A204.1 (cell line): ENCODE data around the gene TLL2.

Source experiments
- FAIRE-seq: peaks from 2 replicates; lab custom pipeline; 2012; peaks lifted over from hg19 to GRCh38; lab: Jason Lieb, UNC

Gene TLL2

GRCh38 chr10:96358851-96359540 is 154.7 kb downstream of the TLL2 start, which contains the start of gene OPALIN:
TSS of gene OPALIN (minus strand) at chr10:96359002. CDS start at chr10:96358896, 106 bp downstream.
- FAIRE-seq: no peak

DNA sequence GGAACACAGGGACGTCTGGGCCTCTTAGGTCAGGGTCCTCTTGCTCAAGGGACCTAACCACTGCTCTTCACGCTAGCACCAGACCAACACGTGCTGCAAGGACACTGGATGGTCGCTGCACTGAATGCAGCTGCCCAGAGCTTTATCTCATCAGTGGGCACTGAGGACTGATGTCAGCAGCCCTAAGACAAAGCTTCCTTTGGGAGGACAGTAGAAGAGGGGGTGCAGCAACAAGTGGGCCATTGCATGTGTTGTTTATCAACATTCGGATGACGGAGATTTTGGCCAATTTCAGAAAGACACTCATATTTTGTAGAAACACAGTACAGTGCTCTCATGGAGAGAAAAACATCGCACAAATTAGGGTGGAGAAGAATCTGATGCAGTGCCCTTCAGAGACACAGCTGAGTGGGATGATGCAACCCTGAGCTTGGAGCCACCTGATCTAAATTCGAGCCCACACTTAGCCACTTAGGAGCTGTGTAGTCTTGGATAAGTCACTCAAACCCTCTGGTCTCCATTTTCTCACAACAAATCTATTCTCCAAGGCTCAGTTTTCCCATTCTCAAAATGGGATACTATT is 156.6 kb downstream of the TLL2 start:
- FAIRE-seq: no peak

DNA sequence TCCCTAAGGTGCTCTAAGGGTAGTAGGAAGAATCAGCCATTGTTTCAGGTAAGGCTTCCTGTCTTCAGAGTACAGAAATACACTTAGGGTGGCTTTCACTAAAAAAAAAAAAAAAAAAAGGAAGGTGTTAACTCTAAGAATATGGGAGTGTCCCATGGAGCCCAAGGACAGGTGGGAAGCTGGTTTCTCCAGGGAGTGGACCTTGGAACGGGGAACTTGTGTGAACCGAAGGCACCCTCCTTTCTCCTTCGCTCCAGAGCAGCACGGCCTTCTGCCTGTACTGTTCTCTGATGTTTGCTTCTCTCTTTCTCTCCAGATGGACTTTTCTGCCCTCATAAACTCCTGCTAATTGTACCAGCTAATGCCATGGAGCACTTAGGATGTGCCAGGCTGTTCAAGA is 161.1 kb downstream of the TLL2 start:
- FAIRE-seq: no peak

DNA sequence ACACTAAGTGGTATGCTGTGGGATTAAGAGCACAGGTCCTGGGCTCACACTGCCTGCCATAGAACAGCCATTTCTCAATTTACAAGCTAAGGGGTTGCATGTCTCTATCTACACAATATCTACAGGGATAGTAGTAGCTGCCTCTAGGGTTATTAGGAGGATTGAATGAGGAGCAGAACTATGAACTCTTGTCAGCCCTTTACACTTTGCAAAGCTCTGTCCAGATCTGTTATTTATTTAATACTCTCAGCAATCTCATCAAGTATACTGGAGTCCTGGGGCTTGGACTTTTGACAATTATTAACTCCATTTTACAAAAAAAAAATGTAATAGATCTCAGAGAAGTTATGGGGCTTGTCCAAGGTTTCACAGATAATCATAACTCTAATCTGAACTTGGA is 161.7 kb downstream of the TLL2 start:
- no peak for FAIRE-seq

- FAIRE-seq: no peak
Observed at GRCh38 chr10:96346295-96346694, 167.4 kb downstream of the TLL2 start.

- no peak for FAIRE-seq
Observed at GRCh38 chr10:96345222-96345621, 168.5 kb downstream of the TLL2 start.

DNA sequence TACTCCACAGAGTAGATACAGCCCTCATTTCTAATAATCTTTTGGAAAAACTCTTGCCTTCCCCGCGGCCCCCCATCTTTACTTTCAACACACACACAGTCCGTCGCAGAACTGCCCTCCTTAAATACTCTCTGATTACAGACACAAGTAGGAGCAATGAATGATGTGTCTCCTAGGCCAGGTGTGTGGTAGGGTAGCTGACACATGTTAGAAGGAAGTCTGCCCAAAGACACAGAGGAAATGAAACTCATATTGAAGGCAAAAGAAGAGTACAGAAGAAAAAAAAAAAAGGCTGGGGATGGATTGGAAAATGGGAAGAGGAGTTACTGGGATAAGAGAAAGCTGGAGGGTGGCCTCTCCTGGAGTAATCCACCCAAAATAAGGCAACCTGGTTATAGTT is 169.5 kb downstream of the TLL2 start:
- no peak for FAIRE-seq

DNA sequence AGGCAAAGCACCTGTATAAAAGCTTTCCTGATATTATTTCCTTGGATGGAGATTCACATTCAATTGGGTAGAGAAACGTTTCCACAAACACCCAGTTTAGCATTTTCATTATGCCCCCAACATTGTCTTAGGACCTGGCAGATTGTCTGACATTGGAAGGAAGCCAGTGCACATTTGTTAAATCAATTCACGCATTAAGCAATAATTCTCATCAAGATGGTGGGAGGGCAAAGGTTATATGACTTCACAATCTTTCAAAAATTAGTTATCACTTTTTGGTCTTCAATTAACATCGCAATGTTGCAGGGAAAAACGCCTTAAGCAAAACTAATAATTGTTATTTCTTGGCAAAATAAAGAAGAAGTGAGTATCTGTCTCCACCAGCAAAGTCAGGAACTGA is 171.3 kb downstream of the TLL2 start:
- no peak for FAIRE-seq

GRCh38 chr10:96341219-96342182 is 172.2 kb downstream of the TLL2 start:
- FAIRE-seq: no peak

GRCh38 chr10:96339956-96340904 is 173.5 kb downstream of the TLL2 start:
- FAIRE-seq: peak; percentile 86

DNA sequence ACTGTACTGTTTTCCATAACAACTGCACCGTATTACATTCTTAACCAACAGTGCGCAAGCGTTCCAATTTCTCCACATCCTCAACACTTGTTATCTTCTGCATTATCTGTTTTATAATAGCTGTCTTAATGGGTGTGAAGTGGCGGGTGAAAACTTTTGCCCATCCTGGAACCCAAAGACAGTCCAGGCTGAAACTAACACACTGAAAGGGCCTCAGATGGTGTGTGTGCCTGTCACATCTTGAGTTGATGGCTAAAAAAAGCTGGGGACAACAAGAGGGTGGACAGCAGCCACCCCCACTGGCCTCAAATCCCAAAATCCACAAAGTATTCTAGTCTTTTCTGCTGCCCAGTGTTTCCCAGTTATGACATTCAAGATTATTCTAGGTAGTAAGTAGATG is 174.3 kb downstream of the TLL2 start:
- FAIRE-seq: no peak

GRCh38 chr10:96338279-96338925 is 175.3 kb downstream of the TLL2 start:
- FAIRE-seq: no peak

GRCh38 chr10:96337106-96337505 is 176.6 kb downstream of the TLL2 start:
- no peak for FAIRE-seq

GRCh38 chr10:96334616-96335526 is 178.9 kb downstream of the TLL2 start:
- FAIRE-seq: peak; percentile 87

GRCh38 chr10:96333101-96333500 is 180.6 kb downstream of the TLL2 start:
- no peak for FAIRE-seq

DNA sequence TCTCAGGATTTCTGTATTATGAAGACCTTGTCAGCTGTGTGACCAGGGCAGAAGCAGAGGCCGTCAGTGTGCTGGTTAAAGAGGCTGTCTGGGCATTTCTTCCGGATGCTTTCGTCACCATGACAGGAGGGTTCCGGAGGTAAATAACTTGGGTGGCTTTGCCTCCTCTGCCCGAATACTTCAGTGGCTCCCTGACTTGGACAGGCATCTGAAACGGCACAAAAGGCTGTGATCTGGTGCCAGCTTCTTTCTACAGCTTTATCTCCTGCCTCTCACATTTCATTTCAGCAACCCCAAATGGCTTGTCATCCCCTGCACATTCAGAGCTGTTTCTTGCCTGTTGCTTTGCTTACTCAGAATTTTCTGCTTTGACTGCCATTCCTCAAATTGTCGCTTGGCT is 186.3 kb downstream of the TLL2 start:
- FAIRE-seq: no peak

GRCh38 chr10:96325719-96326373 is 187.9 kb downstream of the TLL2 start:
- no peak for FAIRE-seq

DNA sequence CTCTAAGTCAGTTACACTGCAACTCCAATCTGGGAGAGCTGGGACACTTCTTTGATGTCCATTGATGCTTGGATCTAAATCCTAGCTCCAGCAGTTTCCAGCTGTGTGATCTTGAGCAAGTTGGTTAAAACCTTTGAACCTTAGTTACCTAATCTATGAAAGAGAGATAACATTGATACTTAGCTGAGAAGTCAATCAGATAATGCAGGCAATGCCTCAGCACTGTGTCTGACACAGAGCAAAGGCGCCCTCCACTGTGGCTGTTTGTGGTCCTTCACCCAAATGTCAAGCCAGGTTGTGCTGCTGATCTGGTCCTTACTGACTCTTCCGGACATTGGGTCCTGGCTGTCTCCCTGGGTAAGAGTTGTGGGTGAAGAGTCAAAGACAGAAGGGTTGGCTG is 189.3 kb downstream of the TLL2 start:
- FAIRE-seq: no peak

GRCh38 chr10:96322275-96322674 is 191.5 kb downstream of the TLL2 start:
- FAIRE-seq: no peak

GRCh38 chr10:96321822-96322221 is 191.9 kb downstream of the TLL2 start:
- FAIRE-seq: no peak
